Prostate gland (tissue), 2 donors: ENCODE data around the gene CAMK2N1. TPM values are rescaled to one million over a fixed set of nuclear protein-coding genes. Genes with fewer than 3 reads are reported as not detected.

Experiments used
- DNase-seq: peaks from one replicate; pipeline ENCODE4 v3.0.0-alpha.2; 2019; ENCODE audit warnings: low spot score
- H3K27ac ChIP-seq, 2 donors: fragments of 200-600 bp; sonication (generic); 2 replicates each; pipeline ENCODE4 v1.5.1; 2017 to 2019
- H3K27me3 ChIP-seq: fragments of 200-600 bp; sonication (generic); replicated peaks from 2 replicates; pipeline ENCODE4 v1.5.1; 2019; ENCODE audit not compliant: insufficient read depth
- H3K36me3 ChIP-seq, 2 donors: fragments of 200-600 bp; sonication (generic); 1 replicate in 1 of 2; 2 replicates in 1 of 2; pipeline versions ENCODE4 v1.5.1 to v1.8.1; 2017 to 2019
- H3K4me1 ChIP-seq: fragments of 200-600 bp; sonication (generic); replicated peaks from 2 replicates; pipeline ENCODE4 v1.5.1; 2019
- H3K4me3 ChIP-seq, 2 donors: fragments of 200-600 bp; sonication (generic); 2 replicates each; pipeline ENCODE4 v1.5.1; 2017 to 2019
- H3K9me3 ChIP-seq: fragments of 200-600 bp; sonication (generic); 2 replicates; pipeline ENCODE4 v1.5.1; 2017
- CTCF ChIP-seq, 4 experiments: fragments of 200-600 bp in 2 of 4; fragments of 450-650 bp in 2 of 4; sonication (generic) in 2 of 4; IDR thresholded peaks; 1 replicate in 3 of 4; 2 replicates in 1 of 4; pipeline ENCODE4 v1.5.1; 2016 to 2019; ENCODE audit warnings: antibody characterized with exemption in 4 of 4, mild to moderate bottlenecking in 2 of 4, moderate library complexity in 2 of 4
- POLR2A ChIP-seq: fragments of 450-650 bp; IDR thresholded peaks from one replicate; pipeline ENCODE4 v1.6.1; 2016; ENCODE audit warnings: antibody characterized with exemption, mild to moderate bottlenecking
- POLR2AphosphoS5 ChIP-seq: sonication (generic); formaldehyde crosslinking; IDR thresholded peaks from one replicate; pipeline ENCODE4 v1.6.1; 2017; ENCODE audit warnings: antibody characterized with exemption
- WGBS: methylation state at CpG from one replicate; pipeline ENCODE4 v1.1.5; 2018; 5-methylcytosine and 5-hydroxymethylcytosine counted together
- intact Hi-C: fragments of 100-400 bp; cut with DNase I; formaldehyde crosslinking; loops from one replicate; pipeline ENCODE4 v1.14.2; 2022
- total RNA-seq, 2 donors: library from RNA; depleted of rRNA; stranded (reverse); fragments of >200 nt; gene quantifications; one replicate each; pipeline ENCODE4 v1.1.0, GENCODE V29; 2016

CAMK2N1 gene
- total RNA-seq, 2 donors from 2014 or later = 12.7 to 17.4 TPM

- peaks cover 6% of the 10 kb centered on the region for H3K4me1 ChIP-seq
- H3K27ac ChIP-seq = no peak overlapping the region
- H3K9me3 ChIP-seq = no peaks in the 10 kb centered on the region
- TF ChIP-seq POLR2A = no peak
- TF ChIP-seq POLR2AphosphoS5 = no peak
- TF ChIP-seq CTCF (IDR thresholded peaks at IDR 0.05) = no peak
- no peak overlapping the region for H3K4me3 ChIP-seq
- no peaks in the 10 kb centered on the region for H3K27me3 ChIP-seq
- no peak for DNase-seq
- WGBS = 60% methylated on average over 6 of the region's 6 CpGs
- no peaks in the 10 kb centered on the region for H3K36me3 ChIP-seq
- intact Hi-C loops = no loop called here
Measured at GRCh38 chr1:20511518-20512428, 25.8 kb upstream of the CAMK2N1 start.

- WGBS = 62% methylated on average over 5 of the region's 5 CpGs
- TF ChIP-seq POLR2AphosphoS5 (no peak), POLR2A (no peak), CTCF (IDR thresholded peaks at IDR 0.05) (no peak)
- H3K27ac ChIP-seq = peak overlapping the region; percentile 74 to 76
- no peaks in the 10 kb centered on the region for H3K27me3 ChIP-seq
- no peaks in the 10 kb centered on the region for H3K9me3 ChIP-seq
- H3K4me1 ChIP-seq = peaks cover 7% of the 10 kb centered on the region
- no peak for DNase-seq
- no peaks in the 10 kb centered on the region for H3K36me3 ChIP-seq
- intact Hi-C loops = no loop called here
- H3K4me3 ChIP-seq = peak overlapping the region; percentile 70 to 80
Measured at GRCh38 chr1:20508411-20508771, 22.4 kb upstream of the CAMK2N1 start.

GRCh38 chr1:20507564-20508410, 21.8 kb upstream of the CAMK2N1 start, which contains the start of gene MUL1:
Gene MUL1 (minus strand): TSS chr1:20508151. CDS start chr1:20508024, 127 bp downstream.
- WGBS = 1% methylated on average over 51 of the region's 58 CpGs
- TF ChIP-seq POLR2AphosphoS5 (peak; percentile 99), POLR2A (peak; percentile 39), CTCF (IDR thresholded peaks at IDR 0.05) (no peak)
- no peaks in the 10 kb centered on the region for H3K9me3 ChIP-seq
- peak; percentile 87 for DNase-seq
- peak within 1 kb of the TSS; percentile 70 to 80 for H3K4me3 ChIP-seq
- peak within 1 kb of the TSS; percentile 74 to 76 for H3K27ac ChIP-seq
- intact Hi-C loops = no loop called here
- peaks cover 7% of the 10 kb centered on the region for H3K4me1 ChIP-seq
- H3K36me3 ChIP-seq = no peaks in the 10 kb centered on the region
- H3K27me3 ChIP-seq = no peaks in the 10 kb centered on the region

- intact Hi-C loops = no loop called here
- H3K4me3 ChIP-seq = peak overlapping the region; percentile 70 to 80
- no peak for DNase-seq
- no peaks in the 10 kb centered on the region for H3K9me3 ChIP-seq
- H3K4me1 ChIP-seq = peaks cover 7% of the 10 kb centered on the region
- H3K36me3 ChIP-seq = no peaks in the 10 kb centered on the region
- TF ChIP-seq CTCF (IDR thresholded peaks at IDR 0.05) (no peak), POLR2AphosphoS5 (no peak), POLR2A (no peak)
- no peak overlapping the region for H3K27ac ChIP-seq
- no peaks in the 10 kb centered on the region for H3K27me3 ChIP-seq
- WGBS = 22% methylated on average over 5 of the region's 5 CpGs
Measured at GRCh38 chr1:20507248-20507563, 21.2 kb upstream of the CAMK2N1 start.
